Mucosa of descending colon (tissue), 3 donors: ENCODE measurements around the gene SIGLEC9. TPM values are rescaled to one million over a fixed set of nuclear protein-coding genes. Genes with fewer than 3 reads are reported as not detected.

Experiments
- ATAC-seq: fragments of 200-7000 bp; cut with Tn5 transposase; one replicate; pipeline ENCODE4 v1.9.1; 2020; ENCODE audit warnings: mild to moderate bottlenecking, moderate library complexity
- DNase-seq, 3 donors: peaks; one replicate each; pipeline ENCODE4 v3.0.0-alpha.2; 2020
- H3K36me3 ChIP-seq: fragments of 200-600 bp; one replicate; pipeline ENCODE4 v1.8.0; 2021; ENCODE audit warnings: low read depth, mild to moderate bottlenecking
- H3K4me1 ChIP-seq: fragments of 200-600 bp; one replicate; pipeline ENCODE4 v1.8.0; 2021; ENCODE audit warnings: low read depth, mild to moderate bottlenecking
- H3K4me3 ChIP-seq: fragments of 200-600 bp; one replicate; pipeline ENCODE4 v1.8.0; 2021; ENCODE audit warnings: mild to moderate bottlenecking
- H3K9me3 ChIP-seq: fragments of 200-600 bp; one replicate; pipeline ENCODE4 v1.8.0; 2021; ENCODE audit warnings: mild to moderate bottlenecking
- intact Hi-C, 2 donors: fragments of 100-400 bp; cut with DNase I in 1 of 2; cut with micrococcal nuclease in 1 of 2; formaldehyde crosslinking; loops; one replicate each; pipeline versions ENCODE4 v1.11.0 to v1.11.1; 2022; cut with DNase I, micrococcal nuclease
- total RNA-seq, 3 donors: library from RNA; stranded (reverse); fragmentation: NEBNext Ultra II Directional in 2 of 3; extraction: Animal tissue kit (Norgen Biotek cat#: 25700) in 2 of 3; gene quantifications; one replicate each; pipeline versions ENCODE4 v1.2.1 to v1.2.4, GENCODE V29; 2021 to 2023
- TF ChIP-seq, protein P1 (sequence below): fragments of 200-600 bp; IDR thresholded peaks from one replicate; pipeline ENCODE4 v1.8.0; 2022; ENCODE audit warnings: antibody characterized with exemption, mild to moderate bottlenecking
- donor health status: DM: no; HTN: no; CAD: no; lungs with moderate emphysema.
- donor health status: DM: no; HTN: no; CAD: no.
- donor health status: DM: no; HTN: yes; CAD: no.

Gene SIGLEC9
- total RNA-seq, 3 donors from 2014 or later = 1.4 to 3.8 (median 3.2) TPM

DNA sequence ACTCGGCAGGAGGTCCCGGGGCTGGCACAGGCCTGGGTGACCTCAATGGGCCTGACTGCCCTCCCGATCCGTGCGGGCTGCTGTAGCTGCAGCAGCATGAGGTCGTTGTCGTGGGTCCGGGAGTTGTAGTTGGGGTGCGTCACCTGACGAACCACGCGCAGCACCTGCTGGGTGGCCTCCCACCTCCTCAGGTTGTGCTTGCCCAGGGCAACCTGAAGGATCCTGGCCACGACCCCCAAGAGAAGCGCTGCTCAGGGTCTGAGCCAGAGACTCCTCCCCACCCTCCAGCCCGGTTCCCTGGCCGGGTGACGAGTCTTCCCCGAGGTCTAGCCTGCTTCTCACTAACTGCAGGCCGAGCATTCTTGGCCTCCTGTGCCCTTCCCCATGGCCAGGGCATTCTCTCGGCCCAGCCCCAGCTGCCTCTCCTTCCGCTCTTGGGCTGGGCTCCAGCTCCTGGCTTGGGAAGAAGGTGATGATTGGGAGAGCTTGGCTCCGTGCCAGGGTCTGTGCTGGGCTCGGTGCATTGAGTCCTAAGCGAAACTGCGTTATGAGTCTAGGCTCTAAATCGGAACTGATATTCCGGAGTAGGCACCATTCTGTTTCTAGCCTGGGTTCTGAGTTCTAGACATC lies 45.1 kb upstream of the SIGLEC9 start:
- no peak for DNase-seq
- H3K4me3 ChIP-seq = no peak overlapping the region
- no peaks in the 10 kb centered on the region for H3K36me3 ChIP-seq
- intact Hi-C loops = no loop called here
- H3K9me3 ChIP-seq = no peaks in the 10 kb centered on the region
- H3K4me1 ChIP-seq = no peaks in the 10 kb centered on the region
- TF ChIP-seq, protein P1, sequence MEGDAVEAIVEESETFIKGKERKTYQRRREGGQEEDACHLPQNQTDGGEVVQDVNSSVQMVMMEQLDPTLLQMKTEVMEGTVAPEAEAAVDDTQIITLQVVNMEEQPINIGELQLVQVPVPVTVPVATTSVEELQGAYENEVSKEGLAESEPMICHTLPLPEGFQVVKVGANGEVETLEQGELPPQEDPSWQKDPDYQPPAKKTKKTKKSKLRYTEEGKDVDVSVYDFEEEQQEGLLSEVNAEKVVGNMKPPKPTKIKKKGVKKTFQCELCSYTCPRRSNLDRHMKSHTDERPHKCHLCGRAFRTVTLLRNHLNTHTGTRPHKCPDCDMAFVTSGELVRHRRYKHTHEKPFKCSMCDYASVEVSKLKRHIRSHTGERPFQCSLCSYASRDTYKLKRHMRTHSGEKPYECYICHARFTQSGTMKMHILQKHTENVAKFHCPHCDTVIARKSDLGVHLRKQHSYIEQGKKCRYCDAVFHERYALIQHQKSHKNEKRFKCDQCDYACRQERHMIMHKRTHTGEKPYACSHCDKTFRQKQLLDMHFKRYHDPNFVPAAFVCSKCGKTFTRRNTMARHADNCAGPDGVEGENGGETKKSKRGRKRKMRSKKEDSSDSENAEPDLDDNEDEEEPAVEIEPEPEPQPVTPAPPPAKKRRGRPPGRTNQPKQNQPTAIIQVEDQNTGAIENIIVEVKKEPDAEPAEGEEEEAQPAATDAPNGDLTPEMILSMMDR = no peak
- no peak for ATAC-seq

DNA sequence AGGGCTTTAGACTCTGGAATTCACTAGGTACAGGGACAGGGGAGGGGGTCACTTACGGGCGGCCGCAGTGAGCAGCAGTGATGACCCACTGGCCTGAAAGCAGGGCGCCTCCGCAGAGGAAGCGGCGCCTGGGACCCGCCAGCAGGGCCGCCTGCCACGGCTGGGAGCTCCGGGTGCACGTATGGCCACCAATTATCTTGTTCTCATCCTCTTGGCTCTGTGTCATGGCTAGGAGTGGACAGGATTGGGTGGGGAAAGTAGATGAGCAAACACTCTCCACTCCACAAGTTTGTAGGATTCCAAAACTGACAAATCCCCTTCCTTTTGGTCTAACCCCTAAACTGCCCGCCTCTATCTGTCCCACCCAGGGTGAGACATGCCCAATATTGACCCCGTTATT lies 43.2 kb upstream of the SIGLEC9 start:
- DNase-seq (no peak), ATAC-seq (no peak)
- intact Hi-C loops = no loop called here
- H3K4me3 ChIP-seq = no peak overlapping the region
- H3K4me1 ChIP-seq = no peaks in the 10 kb centered on the region
- TF ChIP-seq, protein P1 = no peak
- no peaks in the 10 kb centered on the region for H3K36me3 ChIP-seq
- no peaks in the 10 kb centered on the region for H3K9me3 ChIP-seq

DNA sequence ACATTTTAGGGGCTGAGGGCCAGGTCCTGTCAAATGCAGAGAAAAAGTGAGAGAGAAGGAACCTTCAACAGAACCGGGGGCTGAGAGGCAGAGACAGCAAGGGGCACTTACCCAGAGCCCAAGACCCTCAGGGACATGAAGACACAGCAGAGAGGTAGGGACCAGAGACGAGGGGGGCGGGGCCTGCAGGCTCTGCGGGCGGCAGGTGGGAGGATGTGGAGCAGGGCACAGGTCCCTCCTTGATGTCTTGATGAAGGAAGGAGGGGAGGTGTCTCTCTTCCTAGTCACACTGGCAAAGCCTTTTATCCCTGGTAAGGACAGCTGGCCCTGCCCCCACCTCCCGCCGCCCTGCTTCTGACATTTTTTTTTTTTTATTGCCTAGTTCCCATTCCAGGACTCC lies 42.1 kb upstream of the SIGLEC9 start, which contains the start of gene KLK14:
TSS of gene KLK14 (minus strand) at position 277 of the 400 bp plus-strand sequence. CDS start at position 4, 273 bp downstream.
- no peaks in the 10 kb centered on the region for H3K9me3 ChIP-seq
- TF ChIP-seq, protein P1 = no peak
- H3K4me3 ChIP-seq = no peak within 1 kb of the TSS
- no peaks in the 10 kb centered on the region for H3K36me3 ChIP-seq
- intact Hi-C loops = no loop called here
- ATAC-seq = no peak
- H3K4me1 ChIP-seq = no peaks in the 10 kb centered on the region
- DNase-seq = no peak

DNA sequence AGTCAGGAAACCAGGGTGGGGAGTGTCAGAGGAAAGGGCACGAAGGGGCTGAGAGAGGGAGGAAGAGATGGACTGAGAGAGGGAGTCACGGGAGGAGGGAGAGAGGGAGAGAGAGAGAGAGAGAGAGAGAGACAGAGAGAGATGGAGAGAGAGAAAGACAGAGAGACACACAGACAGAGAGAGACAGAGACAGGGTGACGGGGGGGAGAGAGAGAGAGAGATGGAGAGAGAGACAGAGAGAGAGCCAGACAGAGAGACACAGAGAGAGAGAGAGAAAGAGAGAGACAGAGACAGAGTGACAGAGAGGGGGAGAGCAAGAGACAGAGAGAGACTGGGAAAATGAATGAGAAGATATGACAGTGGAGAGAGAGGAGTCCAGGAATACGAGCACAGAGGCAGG lies 41.5 kb upstream of the SIGLEC9 start:
- TF ChIP-seq, protein P1 = no peak
- DNase-seq (no peak), ATAC-seq (no peak)
- Histone ChIP-seq H3K4me1 (no peaks in the 10 kb centered on the region), H3K4me3 (no peak overlapping the region), H3K36me3 (no peaks in the 10 kb centered on the region), H3K9me3 (no peaks in the 10 kb centered on the region)
- intact Hi-C loops = no loop called here

DNA sequence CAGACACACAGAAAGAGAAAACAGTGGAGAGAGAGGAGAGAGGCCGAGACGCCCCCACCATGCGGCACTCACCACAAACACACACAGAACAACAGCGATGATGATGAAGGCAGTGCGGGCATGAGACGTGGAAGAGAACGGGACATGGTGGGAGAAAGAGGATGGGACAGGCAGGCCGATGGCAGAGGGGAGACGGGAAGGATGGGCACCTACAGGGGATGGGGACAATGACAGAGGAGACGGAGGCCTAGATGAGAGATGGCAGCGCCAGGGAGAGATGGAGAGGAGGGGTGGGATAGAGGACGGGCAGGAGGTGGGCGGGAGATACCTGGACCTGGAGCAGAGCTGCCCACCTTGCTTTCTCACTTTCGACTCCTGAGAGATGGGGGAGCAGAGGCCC lies 40.9 kb upstream of the SIGLEC9 start:
- no peak overlapping the region for H3K4me3 ChIP-seq
- no peaks in the 10 kb centered on the region for H3K4me1 ChIP-seq
- TF ChIP-seq, protein P1 = no peak
- intact Hi-C loops = no loop called here
- ATAC-seq = no peak
- DNase-seq = no peak
- H3K9me3 ChIP-seq = no peaks in the 10 kb centered on the region
- no peaks in the 10 kb centered on the region for H3K36me3 ChIP-seq

DNA sequence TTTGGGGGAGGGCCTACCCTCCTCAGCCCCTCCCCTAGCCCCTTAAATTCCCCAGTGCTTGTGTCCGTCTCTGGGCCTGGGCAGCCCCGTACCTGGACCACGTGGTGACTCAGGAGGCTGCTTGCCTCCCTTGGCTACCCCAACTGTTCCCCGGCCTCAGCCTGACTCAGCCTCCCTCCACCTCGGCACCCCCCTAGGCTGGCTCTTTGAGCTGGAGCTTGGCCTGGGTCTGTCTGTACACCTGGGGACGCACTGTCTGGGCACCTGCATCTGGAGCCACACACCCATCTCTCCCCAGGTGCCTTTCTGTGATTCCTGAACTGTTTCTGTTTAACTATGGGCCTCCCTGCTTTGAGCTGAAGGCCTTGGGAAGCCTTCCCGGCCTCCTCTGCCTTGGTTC lies 40.2 kb upstream of the SIGLEC9 start:
- H3K4me3 ChIP-seq = no peak overlapping the region
- ATAC-seq = no peak

More for the DNA sequence above, 40.2 kb upstream of the SIGLEC9 start:
- Histone ChIP-seq H3K36me3 (no peaks in the 10 kb centered on the region), H3K9me3 (no peaks in the 10 kb centered on the region), H3K4me1 (no peaks in the 10 kb centered on the region)
- no peak for DNase-seq
- intact Hi-C loops = no loop called here
- TF ChIP-seq, protein P1 = no peak
